HL-60 (cell line): ENCODE results near the gene PRX.
"Not testable (repeated sequence)": the region's sequence is repeated elsewhere in the genome, so short reads cannot be mapped to it uniquely, and the experiment has no call there.

Source experiments
- DNase-seq, 2 experiments: peaks; one replicate each; pipeline ENCODE4 v3.0.0-alpha.2; 2010 to 2020; ENCODE audit warnings: low read depth in 1 of 2, low spot score in 1 of 2
- H3K27ac ChIP-seq: fragments of 250-450 bp; sonication (Bioruptor Pico); replicated peaks from 2 replicates; pipeline ENCODE4 v1.5.1; 2020; ENCODE audit warnings: mild to moderate bottlenecking, moderate library complexity
- H3K27me3 ChIP-seq: fragments of 250-450 bp; sonication (Bioruptor Pico); 2 replicates; pipeline ENCODE4 v1.5.1; 2021; ENCODE audit warnings: mild to moderate bottlenecking, moderate library complexity; ENCODE audit not compliant: insufficient read depth, poor library complexity, severe bottlenecking
- H3K4me3 ChIP-seq: replicated peaks from 2 replicates; pipeline ENCODE4 v1.5.1; 2011; ENCODE audit warnings: mild to moderate bottlenecking, control low read depth, low read length; ENCODE audit not compliant: insufficient read depth
- CTCF ChIP-seq: IDR thresholded peaks from one replicate; pipeline ENCODE4 v1.5.1; 2011; ENCODE audit warnings: low read length, control low read depth, inconsistent platforms; ENCODE audit not compliant: insufficient read depth
- GABPA ChIP-seq: IDR thresholded peaks from 2 replicates; pipeline ENCODE4 v1.6.1; 2012; ENCODE audit warnings: low read depth
- POLR2AphosphoS5 ChIP-seq: IDR thresholded peaks from 2 replicates; pipeline ENCODE4 v1.6.1; 2012; ENCODE audit warnings: low read depth
- REST ChIP-seq: IDR thresholded peaks from 2 replicates; pipeline ENCODE4 v1.6.1; 2012; ENCODE audit warnings: low read depth; ENCODE audit not compliant: insufficient replicate concordance
- SPI1 ChIP-seq: IDR thresholded peaks from 2 replicates; pipeline ENCODE4 v1.6.1; 2012; ENCODE audit warnings: low read depth, mild to moderate bottlenecking, borderline replicate concordance

The PRX gene

GRCh38 chr19:40458597-40458974 lies 45.4 kb upstream of the PRX start:
- no peak for DNase-seq
- Histone ChIP-seq H3K27me3 (no peaks in the 10 kb centered on the region), H3K27ac (no peak overlapping the region), H3K4me3 (no peak overlapping the region)
- TF ChIP-seq SPI1, result no peak
- no peak for TF ChIP-seq CTCF
- TF ChIP-seq REST, result no peak

GRCh38 chr19:40457953-40458596 lies 44.9 kb upstream of the PRX start:
- H3K27ac ChIP-seq, result no peak overlapping the region
- TF ChIP-seq GABPA (no peak), POLR2AphosphoS5 (no peak)

GRCh38 chr19:40457048-40457447 lies 43.9 kb upstream of the PRX start:
- H3K4me3 ChIP-seq, result no peak overlapping the region
- H3K27ac ChIP-seq, result no peak overlapping the region
- TF ChIP-seq CTCF (no peak), POLR2AphosphoS5 (no peak), SPI1 (no peak), REST (no peak), GABPA (no peak)
- peak in 1 of 2 experiments; percentile 8 for DNase-seq
- H3K27me3 ChIP-seq, result no peaks in the 10 kb centered on the region

More at GRCh38 chr19:40457953-40458596, 44.9 kb upstream of the PRX start:
- Histone ChIP-seq H3K4me3 (no peak overlapping the region), H3K27me3 (no peaks in the 10 kb centered on the region)
- DNase-seq, result no peak

GRCh38 chr19:40453943-40454342 lies 40.8 kb upstream of the PRX start:
- DNase-seq, H3K4me3 ChIP-seq, H3K27ac ChIP-seq, H3K27me3 ChIP-seq: not testable (repeated sequence)

GRCh38 chr19:40453151-40453735 lies 40.1 kb upstream of the PRX start:
- Histone ChIP-seq H3K4me3 (no peak overlapping the region), H3K27me3 (no peaks in the 10 kb centered on the region), H3K27ac (no peak overlapping the region)
- TF ChIP-seq POLR2AphosphoS5 (no peak), REST (no peak), SPI1 (no peak), CTCF (no peak), GABPA (no peak)
- no peak for DNase-seq
